ENCODE measurements around the gene JAK2.
"Not testable (repeated sequence)": the region's sequence is repeated elsewhere in the genome, so short reads cannot be mapped to it uniquely, and the experiment has no call there.

JAK2 gene

DNA sequence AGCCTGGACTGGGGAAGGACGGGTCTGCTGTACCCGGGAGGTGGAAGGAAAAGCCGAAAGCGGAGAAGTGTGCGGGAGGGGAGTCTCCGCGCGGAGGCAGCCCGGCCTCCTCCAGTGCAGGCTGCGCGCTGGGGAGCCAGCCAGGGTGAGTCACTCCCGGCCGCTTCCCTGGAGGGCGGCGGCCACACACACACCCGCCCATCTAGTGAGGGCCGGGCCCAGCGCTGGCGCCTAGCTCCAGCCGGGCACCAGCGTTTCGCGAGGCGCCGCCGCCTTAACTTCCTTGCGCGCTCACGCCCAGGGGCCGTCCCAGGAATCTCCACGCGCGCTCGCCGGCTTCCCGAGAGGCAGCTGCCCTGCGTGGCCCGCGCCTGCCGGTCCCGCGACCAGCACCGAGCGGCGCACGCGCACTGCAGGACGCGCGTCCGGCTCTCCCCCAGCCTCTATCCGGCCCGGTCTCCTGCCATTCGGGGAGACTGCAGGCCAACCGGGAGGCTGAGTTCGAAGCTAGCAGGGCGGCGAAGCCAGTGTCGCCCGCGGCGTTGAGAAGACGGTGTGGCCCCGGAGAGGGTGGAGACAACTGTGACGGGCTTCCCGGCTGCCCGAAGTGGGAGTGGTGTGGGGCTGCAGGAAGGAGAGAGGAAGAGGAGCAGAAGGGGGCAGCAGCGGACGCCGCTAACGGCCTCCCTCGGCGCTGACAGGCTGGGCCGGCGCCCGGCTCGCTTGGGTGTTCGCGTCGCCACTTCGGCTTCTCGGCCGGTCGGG, at the start of gene JAK2:
Gene JAK2 (plus strand): TSS at position 652 of the 765 bp plus-strand sequence. CDS start 36,716 bp downstream, outside the sequence.
- peak; percentile 51 to 99 (median 86) for DNase-seq

GRCh38 chr9:4936277-4936676, 48.8 kb upstream of the JAK2 start:
- DNase-seq, result no peak

DNA sequence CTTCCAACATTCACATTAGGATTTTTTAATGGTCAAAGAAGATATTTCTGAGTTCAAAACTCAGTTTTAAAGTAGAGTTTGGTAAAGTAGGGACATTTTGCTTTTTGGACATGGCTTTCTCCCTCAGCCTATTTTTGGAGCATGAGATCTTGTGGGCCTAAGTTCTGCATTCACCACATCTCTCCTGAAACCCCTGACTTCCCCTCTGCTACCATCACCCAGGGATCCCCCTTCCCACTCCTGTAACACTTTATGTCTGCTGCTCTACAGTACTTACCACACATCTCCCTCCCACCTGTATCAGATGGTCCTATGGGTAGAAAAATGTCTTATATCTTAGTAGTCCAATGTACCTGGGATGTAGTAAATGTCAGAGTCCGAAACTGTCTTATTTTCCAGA, 48.2 kb upstream of the JAK2 start:
- DNase-seq, result no peak

- no peak for DNase-seq
Observed at GRCh38 chr9:4937446-4937845, 47.6 kb upstream of the JAK2 start.

- no peak for DNase-seq
Observed at GRCh38 chr9:4938496-4938895, 46.6 kb upstream of the JAK2 start.

DNA sequence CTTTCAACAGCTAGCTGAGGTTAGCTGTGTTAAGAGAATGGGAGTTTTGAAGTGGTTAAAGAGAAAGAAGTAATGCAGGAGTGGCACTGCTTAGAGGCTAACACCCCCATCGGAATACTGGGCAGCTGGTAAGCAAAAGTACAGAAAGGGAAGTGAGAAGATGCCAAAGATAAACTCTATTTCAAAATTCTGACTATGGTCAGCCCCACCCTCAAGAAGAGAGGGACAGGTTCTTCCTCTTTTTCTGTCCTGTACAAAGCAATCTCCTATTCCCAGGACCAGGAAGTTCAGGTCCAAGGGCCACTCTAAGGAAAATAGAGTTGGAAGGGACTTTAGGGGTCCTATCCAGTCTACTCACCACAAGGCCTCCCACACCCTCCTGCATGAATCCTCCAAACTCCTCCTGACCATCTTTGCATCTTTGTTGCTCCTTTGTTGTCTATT, 45.9 kb upstream of the JAK2 start:
- no peak for DNase-seq

DNA sequence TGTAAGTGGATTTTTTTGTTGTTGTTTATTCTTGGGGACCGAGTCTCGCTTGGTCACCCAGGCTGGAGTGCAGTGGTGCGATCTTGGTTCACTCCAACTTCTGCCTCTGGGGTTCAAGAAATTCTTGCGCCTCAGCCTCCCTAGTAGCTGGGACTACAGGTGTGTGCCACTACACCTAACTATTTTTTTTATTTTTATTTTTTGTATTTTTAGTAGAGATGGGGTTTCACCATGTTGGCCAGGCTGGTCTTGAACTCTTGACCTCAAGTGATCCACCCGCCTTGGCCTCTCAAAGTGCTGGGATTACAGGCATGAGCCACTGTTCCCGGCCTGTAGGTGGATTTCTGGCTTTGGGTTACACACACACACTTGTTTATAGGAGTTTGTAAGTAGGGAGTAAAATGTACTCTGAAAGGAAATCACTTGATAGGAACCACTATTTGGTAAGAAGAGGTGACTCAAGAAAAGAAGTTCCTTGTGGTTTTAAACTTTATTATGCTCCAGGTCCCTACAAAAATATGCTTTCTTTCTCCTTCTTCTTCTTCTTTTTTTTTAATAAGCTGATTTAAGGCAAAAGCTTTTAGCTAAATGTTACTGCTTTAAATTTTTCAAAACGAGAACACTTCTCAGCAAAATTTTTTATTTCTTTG, 42.9 kb upstream of the JAK2 start:
- DNase-seq, result not testable (repeated sequence)

DNA sequence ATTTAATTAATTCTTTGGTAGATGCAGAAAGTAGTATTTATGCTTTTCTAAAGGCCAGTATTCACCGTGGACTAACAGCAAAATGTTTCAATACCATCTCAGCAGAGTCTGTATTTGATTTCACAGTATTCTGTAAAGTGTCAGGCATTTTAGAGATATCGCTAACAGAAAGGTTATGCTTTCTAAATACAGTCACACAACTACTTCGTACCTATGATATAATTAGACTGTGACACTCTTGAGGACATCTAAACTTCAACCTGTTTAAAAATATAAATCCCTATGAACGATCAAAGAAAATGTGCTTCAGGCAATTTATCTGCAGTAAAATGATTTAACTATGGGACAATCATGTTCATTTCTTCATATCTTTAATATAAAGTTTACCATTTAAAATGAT, 41.7 kb upstream of the JAK2 start:
- no peak for DNase-seq

- DNase-seq, result not testable (repeated sequence)
Observed at GRCh38 chr9:4944431-4945211, 40.5 kb upstream of the JAK2 start.

DNA sequence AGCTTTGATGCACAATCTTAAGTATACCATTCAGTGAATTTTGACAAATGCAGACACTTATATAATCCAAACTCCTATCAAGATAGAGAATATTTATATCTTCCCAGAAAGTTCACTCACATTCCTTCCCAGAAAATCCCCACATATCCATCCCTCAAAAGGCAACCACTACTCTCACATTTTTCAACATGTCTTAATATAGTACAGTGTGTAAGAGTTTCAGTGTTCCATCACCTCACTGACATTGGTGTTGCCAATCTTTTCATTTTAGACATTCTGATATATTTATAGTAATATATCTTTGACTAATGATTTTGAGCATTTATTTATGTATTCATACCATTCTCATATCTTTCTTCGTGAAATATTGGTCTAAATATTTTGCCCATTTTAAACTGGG, 38.1 kb upstream of the JAK2 start:
- no peak for DNase-seq

- no peak for DNase-seq
Observed at GRCh38 chr9:4955836-4956235, 29.2 kb upstream of the JAK2 start.

GRCh38 chr9:4959031-4959430, 26.0 kb upstream of the JAK2 start:
- DNase-seq, result no peak

DNA sequence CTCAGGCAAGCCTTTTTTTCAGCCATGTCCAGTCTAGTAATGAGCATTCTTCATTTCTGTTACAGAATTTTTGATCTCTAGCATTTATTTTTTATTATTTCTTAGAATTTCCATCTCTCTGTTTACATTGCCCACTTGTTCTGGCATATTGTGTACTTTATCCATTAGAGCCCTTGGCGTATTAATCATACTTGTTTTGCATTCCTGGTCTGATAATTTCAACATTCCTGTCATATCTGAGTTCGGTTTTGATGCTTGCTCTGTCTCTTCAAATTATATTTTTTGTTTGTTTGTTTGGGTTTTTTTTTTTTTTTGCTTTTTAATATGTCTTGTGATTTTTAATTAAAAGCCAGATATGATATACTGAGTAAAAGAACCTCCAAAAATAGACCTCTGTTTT, 23.0 kb upstream of the JAK2 start:
- DNase-seq, result no peak

GRCh38 chr9:4964540-4964939, 20.5 kb upstream of the JAK2 start:
- peak in 2 of 14 donors; percentile 0 to 14 for DNase-seq

DNA sequence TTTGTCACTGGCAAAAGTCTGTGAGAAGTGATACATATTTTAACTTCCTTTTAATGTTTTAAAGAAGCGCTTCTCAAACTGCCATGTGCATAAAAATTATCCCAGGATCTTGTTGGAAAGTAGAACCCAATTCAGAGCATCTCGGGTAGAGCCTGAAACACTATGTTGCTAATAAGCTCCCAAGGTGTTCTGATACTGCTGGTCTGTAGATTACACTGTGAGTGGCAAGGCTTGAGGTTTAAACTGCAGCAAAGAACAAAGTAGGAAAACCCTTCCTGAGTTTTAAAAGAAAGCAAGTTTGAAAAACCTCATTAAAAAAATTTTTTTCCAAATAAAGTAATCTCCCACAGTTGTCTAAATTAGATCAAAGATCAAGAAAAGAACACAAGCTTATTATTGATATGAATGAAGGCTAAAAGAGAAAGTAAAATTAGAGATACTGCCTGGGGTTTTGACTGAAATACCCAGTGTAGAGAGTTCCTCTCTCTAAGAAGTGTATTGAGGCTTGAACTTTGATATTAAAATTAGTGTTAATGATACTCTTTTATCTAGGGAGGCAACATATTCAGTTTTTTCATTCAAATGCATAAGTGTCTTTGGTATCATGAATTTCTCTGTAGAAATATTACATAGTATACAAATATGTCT, 19.8 kb upstream of the JAK2 start:
- DNase-seq, result no peak

DNA sequence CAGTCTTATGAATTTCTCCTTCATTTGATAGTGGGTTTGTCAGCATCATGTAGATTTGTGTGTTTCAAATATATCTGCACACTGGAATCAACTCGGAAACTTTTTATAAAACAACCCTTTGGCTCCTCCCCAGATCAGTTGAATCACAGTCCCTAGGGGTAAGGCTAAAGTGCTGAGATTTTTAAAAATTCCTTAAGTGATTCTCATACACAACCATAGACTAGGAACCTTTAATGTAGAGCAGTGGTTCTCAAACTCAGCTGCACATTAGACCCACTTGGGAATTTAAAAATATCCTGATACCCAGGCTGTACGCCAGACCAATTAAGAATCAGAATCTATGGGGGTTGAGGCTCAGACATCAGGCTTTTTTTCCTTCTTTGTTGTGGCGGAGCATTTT, 17.5 kb upstream of the JAK2 start:
- no peak for DNase-seq

- no peak for DNase-seq
Observed at GRCh38 chr9:4969130-4969529, 15.9 kb upstream of the JAK2 start.

DNA sequence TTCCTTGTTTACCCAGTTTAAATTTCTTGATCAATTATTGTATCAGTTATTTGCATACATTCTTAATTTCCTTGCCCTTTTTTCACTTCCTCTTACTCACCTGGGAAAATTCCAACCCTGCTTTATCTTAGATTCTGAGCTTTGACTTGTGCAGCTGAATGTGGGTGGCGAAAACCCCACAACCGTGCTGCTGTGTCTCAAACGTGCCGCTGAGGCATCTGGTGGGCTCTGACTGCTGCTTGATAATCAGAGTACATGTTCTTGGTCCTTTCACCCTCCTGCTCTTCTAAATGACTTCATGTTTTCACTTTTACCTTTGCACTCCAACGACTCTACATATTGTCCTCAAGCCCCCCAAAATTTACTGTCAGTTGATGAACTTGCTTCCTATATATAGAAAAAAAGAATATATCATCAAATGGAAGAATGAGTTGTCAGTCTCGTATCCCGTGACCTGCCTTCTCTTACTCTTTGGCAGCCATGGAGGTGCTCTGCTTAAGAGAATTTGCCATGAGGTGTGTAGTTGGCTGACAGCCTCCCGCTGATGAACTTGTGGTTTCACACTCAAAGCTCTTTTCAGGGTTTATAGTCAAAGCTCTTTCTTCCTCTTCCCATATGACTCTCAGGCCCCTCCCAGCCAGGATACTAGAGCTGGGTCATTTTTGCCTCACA, 14.0 kb upstream of the JAK2 start:
- DNase-seq, result no peak

DNA sequence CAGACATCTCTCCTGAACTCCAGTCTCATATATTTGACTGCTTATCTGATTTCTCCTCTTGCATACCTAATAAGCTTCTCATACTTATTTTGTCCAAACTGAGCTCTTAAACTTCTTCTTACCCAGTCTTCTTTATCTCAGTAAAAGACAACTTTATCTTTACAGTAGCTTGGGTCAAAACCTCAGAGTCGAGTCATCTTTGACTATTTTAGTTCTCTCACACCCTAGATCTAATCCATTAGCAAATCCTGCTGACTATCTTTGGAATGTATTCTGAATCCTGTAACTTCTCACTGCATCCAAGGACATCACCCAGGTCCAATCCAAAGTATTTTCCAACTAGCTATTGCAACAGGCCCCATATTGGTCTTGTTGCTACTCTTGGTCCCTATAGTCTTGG, 11.8 kb upstream of the JAK2 start:
- no peak for DNase-seq

- DNase-seq, result no peak
Observed at GRCh38 chr9:4973902-4974301, 11.2 kb upstream of the JAK2 start.

DNA sequence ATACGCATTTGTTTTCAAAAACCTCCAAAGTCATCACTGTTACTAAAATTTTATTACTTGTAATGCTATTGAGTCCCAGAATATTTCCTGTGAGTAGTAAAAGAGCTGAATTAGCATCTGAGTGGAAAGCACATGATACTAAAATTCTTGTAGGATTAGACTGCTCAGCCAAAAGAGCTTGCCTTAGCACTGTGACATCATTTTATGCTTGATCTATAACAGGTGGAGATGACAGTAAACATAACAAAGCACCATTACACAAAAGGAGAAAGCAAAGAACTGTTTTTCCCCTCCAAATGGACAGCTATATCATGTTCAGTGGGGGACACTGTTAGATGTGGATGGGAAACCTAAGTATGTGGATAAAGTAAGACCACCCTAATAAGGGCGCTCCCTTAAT, 5.8 kb upstream of the JAK2 start:
- DNase-seq, result no peak

GRCh38 chr9:4980086-4980727, 4.9 kb upstream of the JAK2 start:
- no peak for DNase-seq
